GM18907 (cell line): ENCODE measurements around the gene NLGN4X.
"Not testable (repeated sequence)": the region's sequence is repeated elsewhere in the genome, so short reads cannot be mapped to it uniquely, and the experiment has no call there.

Experiments
- ATAC-seq: cut with Tn5 transposase; IDR thresholded peaks from one replicate; pipeline ENCODE4 v1.9.1; 2021; ENCODE audit warnings: mild to moderate bottlenecking, moderate library complexity; ENCODE audit not compliant: unreplicated experiment

NLGN4X gene

DNA sequence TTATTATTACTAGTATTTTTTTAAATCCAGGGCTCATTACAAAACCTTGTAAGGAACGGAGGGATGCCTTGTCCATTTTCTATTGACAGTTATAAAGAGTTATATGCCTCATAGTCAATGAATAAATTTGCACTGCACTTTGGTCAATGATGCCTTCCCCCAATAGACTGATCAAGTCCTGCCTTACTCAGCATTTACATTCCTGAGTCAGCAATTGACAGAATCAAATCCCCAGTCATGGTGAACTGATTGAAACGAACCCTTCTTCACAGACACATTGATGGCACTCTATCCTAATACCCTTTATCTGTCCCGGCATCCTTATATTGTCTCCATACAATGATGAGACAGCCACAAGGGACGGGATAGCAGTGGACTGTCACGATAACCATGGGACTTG is 213.2 kb downstream of the NLGN4X start:
- no peak for ATAC-seq

- no peak for ATAC-seq
Observed at GRCh38 chrX:6012357-6012756, 216.3 kb downstream of the NLGN4X start.

- no peak for ATAC-seq
Observed at GRCh38 chrX:6005856-6006255, 222.8 kb downstream of the NLGN4X start.

DNA sequence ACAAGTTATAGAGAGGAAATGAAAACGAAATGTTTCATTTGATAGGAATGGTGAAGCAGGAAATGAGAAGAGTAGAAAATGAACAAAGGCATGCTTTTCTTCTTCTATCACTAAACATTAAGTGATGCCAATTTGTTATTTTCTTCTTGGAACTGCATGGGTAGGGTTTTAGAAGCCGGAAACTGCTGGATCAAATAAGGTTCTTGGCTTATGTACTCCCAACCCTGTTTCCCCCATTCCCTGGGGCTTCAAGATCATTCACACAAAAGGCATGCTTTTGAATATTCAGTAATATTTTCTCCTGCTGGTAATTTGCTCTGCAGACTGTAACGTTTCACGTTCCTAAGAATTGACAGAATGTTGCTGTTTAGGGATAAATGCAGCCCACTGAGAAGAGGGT is 224.1 kb downstream of the NLGN4X start:
- no peak for ATAC-seq

DNA sequence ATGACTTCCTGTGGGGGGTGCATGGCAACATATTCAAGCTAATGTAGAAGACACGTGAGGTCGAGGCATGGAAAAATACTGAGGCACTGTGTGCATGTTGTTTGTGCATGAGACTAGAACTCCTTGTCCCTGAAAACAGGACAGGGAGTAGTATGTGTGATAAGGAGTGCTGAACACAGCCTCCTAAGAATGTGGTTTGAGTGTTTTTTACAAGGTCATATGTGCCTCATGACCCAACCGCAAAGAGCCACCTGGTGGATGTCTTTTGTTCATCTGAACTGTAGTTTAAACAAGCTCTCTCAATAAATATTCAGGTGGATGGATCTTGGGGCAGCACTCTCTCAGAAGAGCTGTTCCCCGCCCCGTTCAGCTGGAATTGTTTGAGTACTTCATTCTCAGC is 226.6 kb downstream of the NLGN4X start:
- no peak for ATAC-seq

DNA sequence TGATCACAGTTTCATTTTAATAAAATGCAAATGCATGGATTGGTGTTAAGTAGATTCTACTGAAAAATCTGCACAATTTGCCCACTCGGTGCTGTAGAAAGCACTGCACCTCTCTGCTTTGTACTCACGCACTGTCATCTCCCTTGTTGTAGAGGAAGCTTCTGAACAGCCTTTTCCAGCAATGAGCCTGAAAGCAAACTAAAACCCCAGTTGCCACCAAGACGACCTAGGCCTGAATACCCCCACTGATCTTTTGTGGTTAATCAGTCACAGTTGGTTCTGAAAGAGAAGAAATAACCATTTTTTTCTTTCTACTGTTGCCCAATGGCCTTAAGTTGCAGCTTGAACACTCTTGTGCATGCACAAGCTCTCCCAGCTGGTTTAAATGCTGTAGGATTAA is 229.8 kb downstream of the NLGN4X start:
- no peak for ATAC-seq

GRCh38 chrX:5998456-5998855 is 230.2 kb downstream of the NLGN4X start:
- ATAC-seq = no peak

- no peak for ATAC-seq
Observed at GRCh38 chrX:5991393-5991792, 237.3 kb downstream of the NLGN4X start.

DNA sequence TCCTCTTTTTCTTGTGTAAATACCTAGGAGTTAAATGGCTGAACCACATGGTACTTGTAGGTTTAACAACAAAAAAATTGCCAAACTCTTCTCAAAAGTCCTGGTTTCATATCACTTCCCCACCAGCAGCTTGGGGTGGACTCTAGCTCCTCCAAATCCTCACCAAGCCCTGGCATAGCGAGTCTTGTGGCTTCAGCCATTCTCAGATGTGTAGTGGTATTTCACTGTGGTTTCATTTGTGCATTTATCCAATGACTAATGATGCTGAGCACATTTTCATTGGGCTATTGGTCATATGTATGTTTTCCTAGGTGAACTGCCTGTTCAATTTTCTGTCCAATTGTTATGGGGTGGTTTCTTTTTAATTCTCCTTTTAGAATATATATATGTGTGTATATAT is 249.3 kb downstream of the NLGN4X start:
- ATAC-seq = no peak

- no peak for ATAC-seq
Observed at GRCh38 chrX:5976332-5976731, 252.3 kb downstream of the NLGN4X start.

- no peak for ATAC-seq
Observed at GRCh38 chrX:5971300-5971699, 257.4 kb downstream of the NLGN4X start.

DNA sequence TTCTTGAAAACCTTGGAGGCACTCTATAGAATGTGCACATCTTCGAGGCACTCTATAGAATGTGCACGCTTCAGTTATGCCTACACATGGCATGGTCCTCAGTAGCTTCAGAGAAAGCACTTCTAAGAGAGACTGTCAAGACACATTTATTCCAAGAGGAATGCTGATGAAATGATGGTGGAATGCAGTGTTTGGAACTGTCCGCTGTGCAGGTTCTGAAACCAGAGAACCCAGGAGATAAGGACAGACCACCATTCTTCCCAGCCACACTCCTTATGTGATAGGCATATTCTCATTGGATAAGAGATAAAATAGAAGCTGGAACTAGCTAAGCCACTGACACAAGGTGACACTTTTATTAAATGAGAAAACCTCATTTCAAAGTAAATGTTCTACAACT is 263.3 kb downstream of the NLGN4X start:
- ATAC-seq = no peak

- no peak for ATAC-seq
Observed at GRCh38 chrX:5959286-5959685, 269.4 kb downstream of the NLGN4X start.

GRCh38 chrX:5958523-5958922 is 270.1 kb downstream of the NLGN4X start:
- ATAC-seq = no peak

GRCh38 chrX:5957506-5957905 is 271.2 kb downstream of the NLGN4X start:
- no peak for ATAC-seq

- ATAC-seq = no peak
Observed at GRCh38 chrX:5936438-5936837, 292.2 kb downstream of the NLGN4X start.

- ATAC-seq = no peak
Observed at GRCh38 chrX:5928224-5928623, 300.4 kb downstream of the NLGN4X start.

DNA sequence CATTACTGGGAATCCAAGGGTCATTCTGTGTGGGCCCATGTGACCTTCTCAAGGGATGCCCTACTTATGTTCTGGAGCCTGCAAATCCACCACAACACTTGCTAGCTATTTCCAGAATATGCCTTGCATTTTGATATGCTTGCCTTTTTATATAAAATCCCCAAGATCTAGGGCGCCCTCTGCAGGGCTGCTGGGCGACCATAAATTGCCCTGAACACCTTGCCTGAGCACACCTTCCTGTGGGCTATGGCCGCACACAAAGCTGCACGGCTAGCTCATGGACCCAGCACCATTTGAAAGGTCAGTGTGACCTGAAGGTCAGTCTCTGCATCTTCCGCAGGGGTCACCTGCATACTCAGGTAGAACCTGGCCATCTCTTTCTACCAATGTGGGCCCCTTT is 311.7 kb downstream of the NLGN4X start:
- no peak for ATAC-seq

DNA sequence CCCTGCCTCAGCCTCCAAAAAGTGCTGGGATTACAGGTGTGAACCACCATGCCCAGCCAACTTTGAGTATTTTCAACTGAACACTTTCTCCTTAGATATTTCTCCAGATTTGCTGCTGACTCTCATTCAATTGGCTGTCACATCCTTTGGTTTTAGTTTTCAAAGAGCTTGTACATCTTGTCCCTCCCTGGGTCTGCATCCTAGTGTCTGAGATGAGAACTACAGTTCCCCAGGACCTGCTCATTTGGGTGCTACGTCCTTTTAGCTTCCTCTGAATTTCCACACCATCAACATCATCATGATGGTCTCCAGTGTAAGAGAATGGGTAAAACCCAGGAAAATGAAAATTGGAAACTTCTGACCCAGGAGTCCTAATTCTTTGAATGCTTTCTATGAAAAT is 312.9 kb downstream of the NLGN4X start:
- no peak for ATAC-seq

GRCh38 chrX:5907207-5907606 is 321.5 kb downstream of the NLGN4X start:
- no peak for ATAC-seq

GRCh38 chrX:5903586-5904190 is 325.0 kb downstream of the NLGN4X start:
- ATAC-seq = not testable (repeated sequence)

DNA sequence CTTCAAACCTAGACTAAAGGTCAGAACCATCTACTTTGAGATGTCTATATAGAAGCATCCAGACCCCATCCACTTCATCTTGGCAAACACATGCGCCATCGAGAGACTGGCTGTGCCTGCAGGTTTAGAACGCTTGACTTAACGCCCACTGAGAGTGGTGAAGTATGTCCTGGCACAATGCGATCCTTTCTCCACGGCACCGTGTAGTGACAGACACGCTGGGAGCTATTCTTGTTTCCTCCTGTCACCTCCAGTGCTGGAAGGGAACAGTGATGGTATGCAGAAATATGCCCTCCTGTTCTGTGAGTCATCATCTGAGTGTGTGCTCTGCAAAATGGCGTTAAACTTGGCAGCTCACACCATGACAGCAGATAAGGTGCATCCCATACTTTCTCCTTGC is 330.2 kb downstream of the NLGN4X start:
- ATAC-seq = no peak

DNA sequence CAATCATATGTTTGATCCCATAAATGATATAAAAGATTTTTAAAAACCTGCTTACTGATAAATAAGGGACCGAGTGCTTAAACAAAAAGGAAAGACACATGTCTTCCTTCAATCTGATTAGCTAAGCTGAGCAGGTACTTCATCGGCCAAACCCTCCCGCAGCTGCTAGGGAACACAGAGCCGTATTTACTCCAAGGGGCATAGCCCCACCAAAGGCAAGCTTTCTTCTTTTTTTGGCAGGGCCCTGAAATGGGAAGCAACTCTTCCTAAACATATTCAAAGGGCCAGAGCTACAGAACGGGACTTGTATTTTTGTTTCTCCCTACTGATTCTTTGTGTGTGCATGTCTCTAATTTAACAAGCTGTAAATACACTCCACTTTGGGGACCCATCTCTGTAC is 337.3 kb downstream of the NLGN4X start:
- ATAC-seq = no peak
